ENCODE measurements around the gene RASGRP2. TPM values are rescaled to one million over a fixed set of nuclear protein-coding genes. Genes with fewer than 3 reads are reported as not detected.

The RASGRP2 gene
- total RNA-seq, 2 experiments from 2014 or later: 668 to 672 TPM

DNA sequence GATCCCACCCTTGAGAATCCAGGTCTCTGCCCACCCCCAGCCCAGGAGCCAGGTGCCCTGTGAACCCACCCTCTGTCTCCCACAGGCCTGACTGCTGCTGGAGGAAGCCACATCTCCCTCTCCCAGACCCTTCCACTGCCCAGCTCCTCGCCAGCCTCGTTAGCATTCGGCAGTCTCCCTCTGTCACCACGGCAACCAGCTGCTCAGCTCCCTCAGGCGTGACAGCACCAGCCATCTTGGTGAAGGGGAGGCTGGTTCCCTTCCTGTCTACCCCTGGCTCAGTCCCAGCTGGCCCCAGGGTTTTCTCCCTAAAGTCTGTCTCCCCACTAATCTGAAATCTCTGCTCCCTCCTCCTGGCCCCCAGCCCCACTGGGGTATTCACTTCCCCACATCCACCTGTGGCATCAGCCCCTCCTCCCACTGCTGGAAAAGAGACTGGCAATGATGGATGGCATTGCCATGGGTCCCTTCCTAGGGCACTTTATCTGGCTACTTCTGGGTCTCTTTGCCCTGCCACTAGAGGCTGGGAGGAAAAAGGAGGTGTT is 49.0 kb downstream of the RASGRP2 start:
- Histone ChIP-seq H3K36me3 (ENCODE audit: insufficient read depth, low read length) (no peaks in the 10 kb centered on the region), H3K4me1 (ENCODE audit: insufficient read depth, low read length) (no peaks in the 10 kb centered on the region), H3K4me3 (ENCODE audit: low read length) (no peak overlapping the region), H3K27me3 (ENCODE audit: control insufficient read depth in 1 of 2, insufficient read depth in 2 of 2, low read length in 2 of 2) (peaks cover 23 to 24% of the 10 kb centered on the region in 2 experiments), H3K27ac (ENCODE audit: low read depth in 1 of 2, low read length in 2 of 2) (no peak overlapping the region), H3K9me3 (ENCODE audit: control insufficient read depth in 1 of 2, insufficient read depth in 1 of 2, low read length in 2 of 2) (peaks cover 0 to 3% of the 10 kb centered on the region in 2 experiments)
- ChIA-PET POLR2A (no interaction called here), CTCF (no interaction called here)
- Mint-ChIP-seq H3K9me3 (no peaks in the 10 kb centered on the region), H3K4me3 (no peak overlapping the region), H3K4me1 (ENCODE audit: low read depth) (peaks cover 11% of the 10 kb centered on the region), H3K27me3 (peaks cover 54% of the 10 kb centered on the region), H3K27ac (no peak overlapping the region), H3K36me3 (ENCODE audit: low read depth) (no peaks in the 10 kb centered on the region)
- no peak for DNase-seq
- no peak for ATAC-seq (ENCODE audit: poor library complexity)
- TF ChIP-seq, protein P1, sequence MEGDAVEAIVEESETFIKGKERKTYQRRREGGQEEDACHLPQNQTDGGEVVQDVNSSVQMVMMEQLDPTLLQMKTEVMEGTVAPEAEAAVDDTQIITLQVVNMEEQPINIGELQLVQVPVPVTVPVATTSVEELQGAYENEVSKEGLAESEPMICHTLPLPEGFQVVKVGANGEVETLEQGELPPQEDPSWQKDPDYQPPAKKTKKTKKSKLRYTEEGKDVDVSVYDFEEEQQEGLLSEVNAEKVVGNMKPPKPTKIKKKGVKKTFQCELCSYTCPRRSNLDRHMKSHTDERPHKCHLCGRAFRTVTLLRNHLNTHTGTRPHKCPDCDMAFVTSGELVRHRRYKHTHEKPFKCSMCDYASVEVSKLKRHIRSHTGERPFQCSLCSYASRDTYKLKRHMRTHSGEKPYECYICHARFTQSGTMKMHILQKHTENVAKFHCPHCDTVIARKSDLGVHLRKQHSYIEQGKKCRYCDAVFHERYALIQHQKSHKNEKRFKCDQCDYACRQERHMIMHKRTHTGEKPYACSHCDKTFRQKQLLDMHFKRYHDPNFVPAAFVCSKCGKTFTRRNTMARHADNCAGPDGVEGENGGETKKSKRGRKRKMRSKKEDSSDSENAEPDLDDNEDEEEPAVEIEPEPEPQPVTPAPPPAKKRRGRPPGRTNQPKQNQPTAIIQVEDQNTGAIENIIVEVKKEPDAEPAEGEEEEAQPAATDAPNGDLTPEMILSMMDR (IDR thresholded peaks at IDR 0.05): no peak
- intact Hi-C loops (cut with DNase I, micrococcal nuclease): no loop called here

DNA sequence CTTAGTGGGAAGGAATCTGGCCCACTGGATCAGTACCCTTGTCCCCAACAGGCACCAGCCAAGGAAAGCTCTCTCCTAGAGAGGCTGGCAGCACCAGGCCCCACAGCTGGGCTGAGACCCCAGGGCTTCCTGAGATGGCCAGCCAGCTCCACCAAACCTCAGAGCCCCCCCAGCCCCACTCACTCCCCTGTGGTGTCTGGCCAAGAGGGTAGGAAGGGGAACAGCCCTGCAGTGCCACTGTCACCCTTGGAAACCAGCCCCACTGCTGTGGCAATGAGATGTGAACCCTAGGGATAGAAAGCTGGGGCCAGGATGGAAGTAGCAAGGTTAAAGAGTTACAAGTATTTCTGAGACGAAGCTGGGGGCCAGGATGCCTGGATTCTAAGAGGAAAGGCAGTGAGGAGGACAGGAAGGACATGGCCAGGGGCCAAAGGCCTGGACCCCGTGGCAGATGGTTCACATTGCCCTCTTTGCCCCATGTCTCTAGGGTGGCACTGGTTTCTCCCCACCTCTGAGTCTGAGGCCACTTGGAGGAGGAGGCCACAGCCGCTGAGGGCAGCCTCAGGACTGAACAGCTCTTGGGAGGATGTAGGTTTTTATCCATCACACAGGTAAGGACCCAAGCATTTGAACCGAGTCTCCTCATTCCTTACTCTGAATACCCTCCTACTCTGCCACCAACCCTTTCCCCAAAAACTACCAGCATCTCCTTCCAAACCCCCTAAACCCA is 49.8 kb downstream of the RASGRP2 start:
- H3K27ac ChIP-seq (ENCODE audit: low read depth in 1 of 2, low read length in 2 of 2): no peak overlapping the region
- H3K4me3 Mint-ChIP-seq: no peak overlapping the region
- H3K4me3 ChIP-seq (ENCODE audit: low read length): no peak overlapping the region
- no peak for ATAC-seq (ENCODE audit: poor library complexity)
- H3K27me3 Mint-ChIP-seq: peaks cover 54% of the 10 kb centered on the region
- no peak overlapping the region for H3K27ac Mint-ChIP-seq
- no peaks in the 10 kb centered on the region for H3K36me3 Mint-ChIP-seq (ENCODE audit: low read depth)
- no peaks in the 10 kb centered on the region for H3K4me1 ChIP-seq (ENCODE audit: insufficient read depth, low read length)
- peaks cover 0 to 3% of the 10 kb centered on the region in 2 experiments for H3K9me3 ChIP-seq (ENCODE audit: control insufficient read depth in 1 of 2, insufficient read depth in 1 of 2, low read length in 2 of 2)
- H3K36me3 ChIP-seq (ENCODE audit: insufficient read depth, low read length): no peaks in the 10 kb centered on the region
- intact Hi-C loops (cut with DNase I, micrococcal nuclease): no loop called here
- TF ChIP-seq, protein P1 (IDR thresholded peaks at IDR 0.05): no peak
- peaks cover 11% of the 10 kb centered on the region for H3K4me1 Mint-ChIP-seq (ENCODE audit: low read depth)
- no peak for DNase-seq
- H3K27me3 ChIP-seq (ENCODE audit: control insufficient read depth in 1 of 2, insufficient read depth in 2 of 2, low read length in 2 of 2): peaks cover 23 to 24% of the 10 kb centered on the region in 2 experiments
- POLR2A ChIA-PET: no interaction called here
- CTCF ChIA-PET: no interaction called here
- H3K9me3 Mint-ChIP-seq: no peaks in the 10 kb centered on the region

DNA sequence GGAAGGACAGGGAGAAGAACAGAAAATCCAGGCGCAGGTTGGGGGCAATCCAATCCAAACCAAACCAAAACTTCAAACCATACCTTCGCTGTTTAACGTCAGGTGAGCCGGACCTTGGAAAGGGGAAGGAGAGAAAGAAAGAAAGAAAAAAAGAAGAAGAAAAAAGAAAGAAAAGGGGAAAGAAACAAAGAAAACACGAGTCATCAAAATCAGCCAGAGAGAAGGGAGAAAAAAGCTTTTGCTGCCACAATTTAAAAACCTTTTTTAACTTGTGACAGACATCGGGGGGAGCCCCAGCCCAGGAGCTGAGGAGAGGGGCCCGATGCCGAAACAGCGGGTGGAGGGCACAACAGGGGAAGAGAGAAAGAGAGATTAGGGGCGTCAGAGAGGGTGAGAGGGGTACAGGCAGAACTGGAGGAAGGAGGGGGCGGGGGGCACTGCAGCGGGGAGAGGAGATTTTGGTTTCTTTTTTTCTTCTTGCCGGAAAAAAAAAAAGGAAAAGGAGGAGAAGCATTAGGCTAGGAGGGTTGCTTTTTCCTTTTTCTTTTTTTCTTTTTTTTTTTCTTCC is 51.1 kb downstream of the RASGRP2 start:
- intact Hi-C loops (cut with DNase I, micrococcal nuclease): no loop called here
- ATAC-seq (ENCODE audit: poor library complexity): no peak
- ChIA-PET POLR2A (no interaction called here), CTCF (no interaction called here)
- Histone ChIP-seq H3K27me3 (ENCODE audit: control insufficient read depth in 1 of 2, insufficient read depth in 2 of 2, low read length in 2 of 2) (peaks cover 23 to 24% of the 10 kb centered on the region in 2 experiments), H3K4me1 (ENCODE audit: insufficient read depth, low read length) (peaks cover 11% of the 10 kb centered on the region), H3K27ac (ENCODE audit: low read depth in 1 of 2, low read length in 2 of 2) (no peak overlapping the region), H3K4me3 (ENCODE audit: low read length) (no peak overlapping the region), H3K9me3 (ENCODE audit: control insufficient read depth in 1 of 2, insufficient read depth in 1 of 2, low read length in 2 of 2) (peaks cover 0 to 3% of the 10 kb centered on the region in 2 experiments), H3K36me3 (ENCODE audit: insufficient read depth, low read length) (no peaks in the 10 kb centered on the region)
- TF ChIP-seq, protein P1 (IDR thresholded peaks at IDR 0.05): no peak
- Mint-ChIP-seq H3K27ac (no peak overlapping the region), H3K27me3 (peaks cover 54% of the 10 kb centered on the region), H3K36me3 (ENCODE audit: low read depth) (no peaks in the 10 kb centered on the region), H3K9me3 (no peaks in the 10 kb centered on the region), H3K4me1 (ENCODE audit: low read depth) (peaks cover 22% of the 10 kb centered on the region), H3K4me3 (peak overlapping the region; percentile 51)
- no peak for DNase-seq

Data from CD4-positive, alpha-beta T cell (primary cell).